Epithelial cell of prostate (primary cell): ENCODE data around the gene DYNC1I1.
A peak's percentile ranks its signal among the peaks of the same experiment; 100 is the strongest.
"Not testable (repeated sequence)": the region's sequence is repeated elsewhere in the genome, so short reads cannot be mapped to it uniquely, and the experiment has no call there.

Experiments used
- DNase-seq: peaks from one replicate; pipeline ENCODE4 v3.0.0-alpha.2; 2011; ENCODE audit warnings: low read depth, low spot score
- H3K27ac ChIP-seq: fragments of 450-650 bp; 2 replicates; pipeline ENCODE4 v1.5.1; 2017; ENCODE audit warnings: mild to moderate bottlenecking

The DYNC1I1 gene

DNA sequence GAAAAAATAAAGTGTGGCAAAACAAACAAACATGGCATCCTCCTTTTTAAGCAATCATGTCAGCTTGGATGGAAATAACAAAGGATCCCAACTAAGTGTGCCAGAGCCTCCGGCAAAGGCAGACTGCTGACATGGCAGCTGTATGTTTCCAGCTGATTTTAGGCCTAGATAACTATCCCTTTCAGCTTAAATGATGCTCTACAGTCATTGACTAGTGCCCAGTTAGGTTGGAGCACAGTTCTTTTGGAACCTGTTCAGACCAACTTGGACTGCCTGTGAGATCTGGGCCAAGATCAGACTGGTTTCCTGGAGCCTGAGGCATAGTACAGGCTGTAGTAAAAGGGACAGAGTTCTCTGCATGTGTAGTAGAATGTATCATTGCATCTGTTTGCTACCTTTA is 128.7 kb downstream of the DYNC1I1 start:
- no peak overlapping the region for H3K27ac ChIP-seq
- no peak for DNase-seq

DNA sequence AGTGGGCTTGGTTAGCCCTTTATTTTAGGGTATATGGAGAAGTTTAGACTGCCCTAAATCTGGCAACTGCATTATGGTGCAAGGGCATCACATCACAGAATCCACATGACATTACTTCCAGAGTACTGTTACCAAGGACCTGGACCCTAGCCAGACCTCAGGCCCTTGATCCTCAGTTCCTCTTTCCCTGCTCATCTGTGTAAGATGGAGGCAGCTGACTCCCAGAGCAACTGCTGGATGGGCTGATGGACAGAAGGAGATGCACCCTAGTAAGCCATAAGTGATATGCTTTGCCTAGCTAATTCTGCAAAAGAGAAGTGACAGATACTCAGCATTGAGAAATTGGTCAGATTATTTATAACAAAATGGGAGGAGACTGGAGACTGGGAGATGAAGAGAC is 131.7 kb downstream of the DYNC1I1 start:
- no peak for DNase-seq

DNA sequence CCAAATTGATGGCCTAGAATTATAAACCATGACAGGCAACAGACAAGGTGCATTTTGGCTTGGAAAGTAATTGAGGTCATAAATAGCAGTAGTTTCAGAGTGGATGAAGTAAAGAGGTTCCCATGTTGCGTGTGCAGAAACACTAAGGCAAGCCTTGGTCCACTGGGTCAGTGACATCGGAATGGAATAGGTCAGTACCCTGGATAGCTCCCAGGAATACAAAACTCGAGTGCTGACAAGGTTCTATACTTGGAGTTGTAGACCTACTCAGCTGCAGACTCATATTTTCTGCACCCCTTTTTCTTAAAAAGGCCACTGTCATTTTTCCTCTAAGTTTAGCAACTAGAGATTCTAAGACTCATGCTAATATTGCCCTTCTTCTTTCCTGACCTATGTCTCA is 132.8 kb downstream of the DYNC1I1 start:
- no peak for DNase-seq
- no peak overlapping the region for H3K27ac ChIP-seq

More for the DNA sequence above, 131.7 kb downstream of the DYNC1I1 start:
- no peak overlapping the region for H3K27ac ChIP-seq

DNA sequence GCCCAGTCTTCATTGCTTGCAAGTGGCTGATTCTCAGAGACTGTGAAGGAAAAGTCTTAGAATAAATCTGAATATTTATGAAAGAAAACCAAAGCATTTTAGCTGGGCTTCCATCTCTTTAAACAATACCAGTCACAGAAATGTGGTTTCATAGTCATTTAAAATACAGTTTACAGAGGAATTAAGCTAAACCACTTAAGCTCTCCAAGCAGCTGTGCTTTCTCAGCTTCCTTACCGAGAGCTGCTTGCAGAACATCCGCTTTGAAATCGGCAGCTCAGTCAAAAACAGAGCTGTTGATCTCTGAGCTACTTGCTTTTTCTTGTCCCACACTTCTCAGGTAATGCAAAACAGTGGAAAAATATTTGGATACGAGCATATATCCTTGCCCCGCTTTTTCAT is 134.5 kb downstream of the DYNC1I1 start:
- H3K27ac ChIP-seq: no peak overlapping the region
- no peak for DNase-seq

DNA sequence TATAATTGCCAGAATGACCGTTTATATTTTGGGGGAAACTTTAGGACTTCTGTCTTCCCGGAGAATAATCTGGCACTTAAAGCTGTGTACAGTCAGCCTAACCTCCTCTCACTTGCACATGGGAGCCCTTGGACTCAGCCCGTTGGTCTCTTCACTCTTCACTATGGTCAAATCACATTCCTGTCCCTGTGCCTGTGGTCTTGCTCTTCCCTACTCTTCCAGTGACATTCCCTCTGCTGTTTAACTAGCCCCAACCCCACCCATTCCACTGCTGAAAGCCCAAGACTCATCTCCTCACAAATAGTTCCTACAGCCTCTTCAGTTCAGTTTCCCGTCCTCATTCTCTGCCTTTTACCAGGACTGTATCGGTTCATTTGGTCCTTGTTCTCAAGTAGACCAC is 135.0 kb downstream of the DYNC1I1 start:
- H3K27ac ChIP-seq: no peak overlapping the region
- DNase-seq: no peak

DNA sequence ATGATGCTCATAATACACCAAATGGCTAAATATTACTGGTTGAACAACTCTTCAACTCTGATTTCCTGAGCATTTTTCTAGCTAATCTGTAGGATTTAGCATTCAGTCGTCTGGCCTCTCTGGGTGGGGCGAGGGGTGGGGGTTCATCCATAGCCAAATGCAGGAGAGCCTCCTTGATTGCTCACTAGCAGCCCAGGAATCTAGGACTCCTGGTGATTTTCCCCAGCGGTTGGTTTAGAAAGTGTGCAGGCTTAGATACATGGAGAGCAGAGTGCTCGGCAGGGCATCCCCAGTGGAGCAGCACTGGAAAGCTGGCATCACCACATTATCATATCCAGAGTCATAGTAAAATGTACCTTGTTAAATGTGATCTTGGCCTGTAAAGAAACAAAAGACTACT is 136.1 kb downstream of the DYNC1I1 start:
- no peak for DNase-seq
- no peak overlapping the region for H3K27ac ChIP-seq

DNA sequence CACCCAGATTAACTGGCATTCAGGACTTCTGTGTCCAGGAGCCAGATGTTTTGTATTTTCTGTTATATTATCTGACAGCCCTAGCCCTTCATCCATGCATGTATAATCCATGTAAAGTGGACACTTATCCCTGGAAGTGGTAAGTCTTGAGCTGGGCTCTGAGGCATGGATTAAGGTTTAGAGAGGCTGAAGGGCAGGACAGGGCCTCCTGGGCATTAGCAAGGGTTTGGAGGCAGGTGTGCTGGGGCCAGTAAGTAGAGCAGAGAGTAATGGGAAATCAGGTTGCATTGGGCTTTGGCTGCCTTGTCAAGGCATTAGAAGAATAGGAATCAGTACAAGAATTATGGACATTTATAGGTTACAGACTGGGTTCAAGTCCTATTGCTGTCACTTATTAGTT is 138.0 kb downstream of the DYNC1I1 start:
- H3K27ac ChIP-seq: no peak overlapping the region
- no peak for DNase-seq

DNA sequence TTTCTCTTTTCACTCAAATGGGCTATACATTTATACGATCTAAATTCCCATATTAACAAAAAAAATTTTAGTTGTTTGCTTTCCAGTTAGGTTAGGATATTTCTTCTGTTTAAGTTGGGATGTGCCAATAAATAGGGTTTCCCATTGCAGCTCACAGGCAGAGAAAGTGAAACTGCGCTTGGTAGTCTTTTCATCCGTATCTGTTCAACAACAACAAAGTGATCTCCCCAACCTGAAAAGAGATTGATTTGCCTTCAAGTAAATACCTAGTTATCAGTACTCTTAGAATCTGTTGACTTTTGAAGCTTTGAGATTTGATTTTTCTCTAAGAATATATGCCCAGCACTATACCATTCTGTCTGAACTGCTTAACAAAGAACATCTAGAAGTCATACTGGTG is 143.4 kb downstream of the DYNC1I1 start:
- no peak for DNase-seq
- H3K27ac ChIP-seq: no peak overlapping the region

DNA sequence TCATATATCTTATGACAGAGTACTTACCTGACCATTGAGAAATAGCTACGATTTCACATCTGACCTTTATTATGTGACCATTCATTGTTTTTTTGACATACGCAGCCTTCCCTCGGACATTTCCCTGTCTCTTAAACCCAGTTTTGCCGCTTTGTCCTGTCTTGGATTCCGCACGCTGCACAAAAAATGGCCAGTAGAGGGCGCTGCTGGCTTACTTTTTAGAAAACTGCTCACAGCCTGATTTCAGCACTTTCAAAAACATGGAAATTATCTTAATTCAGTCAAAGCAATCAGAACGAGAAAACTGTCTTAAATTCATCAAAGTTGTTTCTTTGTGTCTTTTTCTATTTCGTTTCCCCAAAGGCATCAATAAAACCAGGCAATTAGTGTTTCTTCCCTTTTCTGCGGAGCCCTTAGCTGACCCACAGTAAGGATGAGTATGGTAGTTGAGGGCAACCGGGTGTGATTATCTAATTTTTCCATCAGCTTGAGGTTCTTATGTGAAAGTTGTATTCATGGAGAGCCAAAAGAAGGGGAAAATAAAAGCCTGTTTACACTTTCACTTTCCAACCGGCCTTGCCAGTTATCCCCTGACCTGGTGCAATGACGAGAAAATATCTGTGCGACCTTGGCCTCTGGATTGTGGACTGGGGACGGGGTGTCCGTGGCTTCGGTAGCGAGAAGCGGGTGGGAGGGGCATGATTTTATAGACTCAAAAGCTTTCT is 144.4 kb downstream of the DYNC1I1 start:
- H3K27ac ChIP-seq: no peak overlapping the region
- peak; percentile 2 for DNase-seq

DNA sequence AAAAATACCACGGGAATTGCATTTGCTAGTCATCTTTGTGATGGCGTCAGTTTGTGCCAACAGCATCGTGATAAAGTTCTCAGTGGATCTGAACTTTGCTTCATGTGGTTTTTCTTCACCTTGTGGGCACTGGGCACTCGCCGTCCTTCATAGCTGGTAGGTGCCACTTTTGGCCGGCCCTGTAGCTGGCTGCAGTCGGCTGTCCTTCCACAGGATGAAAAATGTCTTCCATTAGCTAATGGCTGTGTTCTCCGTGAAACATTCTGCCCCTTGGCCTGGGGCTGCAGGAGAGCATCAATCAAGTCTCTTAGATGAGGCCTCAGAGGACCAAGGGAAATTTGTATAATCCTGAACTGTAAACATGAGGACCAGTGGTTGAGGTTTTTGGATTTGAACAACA is 145.3 kb downstream of the DYNC1I1 start:
- no peak overlapping the region for H3K27ac ChIP-seq
- DNase-seq: no peak

DNA sequence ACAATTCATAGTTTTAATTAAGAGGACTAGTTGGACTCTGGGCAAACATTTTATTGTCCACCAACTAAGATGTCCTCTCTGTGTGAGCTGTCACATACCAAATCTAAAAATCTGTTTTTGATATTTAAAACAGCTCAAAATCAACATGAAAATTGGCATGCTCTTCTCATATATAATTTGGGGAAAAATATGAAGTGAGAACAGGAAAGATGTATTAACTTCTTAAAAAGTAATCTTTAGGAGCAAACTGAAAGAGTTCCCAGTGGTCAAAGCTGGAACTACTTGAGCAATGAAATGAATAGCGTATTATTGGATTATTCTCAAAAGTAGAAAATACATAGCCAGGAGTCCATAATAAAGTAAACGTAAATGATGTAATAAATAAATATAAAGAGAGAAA is 147.2 kb downstream of the DYNC1I1 start:
- no peak overlapping the region for H3K27ac ChIP-seq
- DNase-seq: no peak

DNA sequence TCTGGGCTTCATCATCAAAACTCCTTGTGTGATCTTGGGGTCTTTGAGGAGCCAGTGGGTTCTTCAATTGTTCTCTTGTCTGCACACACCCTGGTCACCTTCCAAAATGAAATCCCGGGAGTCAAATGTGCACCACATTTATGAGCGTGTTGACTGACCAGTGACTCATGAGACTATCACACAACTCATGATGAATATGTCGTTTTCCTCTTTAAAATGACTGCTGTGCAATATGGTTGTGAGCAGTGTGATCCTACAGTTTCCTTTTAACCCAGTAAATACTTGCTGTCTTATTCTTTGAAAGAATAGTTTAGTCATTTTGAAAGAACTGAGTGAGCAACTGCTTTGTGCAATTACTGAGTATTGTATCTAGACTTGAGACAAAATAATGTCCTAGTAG is 149.2 kb downstream of the DYNC1I1 start:
- no peak overlapping the region for H3K27ac ChIP-seq
- DNase-seq: peak; percentile 10

DNA sequence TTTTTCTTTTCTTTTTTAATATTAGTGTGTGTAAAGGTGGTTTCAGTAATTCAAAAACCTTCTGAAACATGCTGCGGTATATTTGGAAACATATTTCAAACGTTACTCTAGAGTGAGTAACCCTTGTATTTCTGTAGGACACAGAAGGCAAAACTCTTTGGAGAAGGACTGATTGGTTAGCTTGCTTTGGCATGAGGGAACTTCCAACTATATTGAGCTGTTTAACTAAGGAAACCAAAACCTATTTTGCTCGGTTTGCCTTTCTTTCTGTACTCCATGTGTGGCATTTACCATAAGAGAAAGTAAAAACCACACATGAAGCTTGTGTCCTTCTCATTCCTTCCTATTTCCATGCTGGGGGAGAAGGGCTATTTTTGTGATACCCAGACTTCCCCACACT is 149.8 kb downstream of the DYNC1I1 start:
- H3K27ac ChIP-seq: no peak overlapping the region
- no peak for DNase-seq

DNA sequence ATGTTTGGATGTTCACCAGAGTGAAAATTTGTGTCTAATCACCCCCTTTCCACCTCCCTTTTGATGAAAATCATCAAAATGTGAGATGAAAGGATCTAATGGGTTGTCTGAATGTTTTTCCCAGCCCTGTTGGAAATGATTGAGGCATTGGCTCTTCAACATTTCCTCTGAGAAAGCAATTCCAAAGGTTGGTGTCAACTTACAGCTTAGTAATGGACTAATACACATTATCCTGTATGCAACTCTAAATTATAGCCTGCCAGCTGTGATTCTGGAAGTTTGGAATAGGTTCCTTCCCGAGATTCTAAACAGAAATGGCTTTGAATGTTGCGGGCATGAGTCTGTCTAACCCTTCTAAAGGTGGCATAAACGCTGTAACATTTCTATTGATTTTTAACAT is 152.9 kb downstream of the DYNC1I1 start:
- H3K27ac ChIP-seq: no peak overlapping the region
- DNase-seq: no peak

DNA sequence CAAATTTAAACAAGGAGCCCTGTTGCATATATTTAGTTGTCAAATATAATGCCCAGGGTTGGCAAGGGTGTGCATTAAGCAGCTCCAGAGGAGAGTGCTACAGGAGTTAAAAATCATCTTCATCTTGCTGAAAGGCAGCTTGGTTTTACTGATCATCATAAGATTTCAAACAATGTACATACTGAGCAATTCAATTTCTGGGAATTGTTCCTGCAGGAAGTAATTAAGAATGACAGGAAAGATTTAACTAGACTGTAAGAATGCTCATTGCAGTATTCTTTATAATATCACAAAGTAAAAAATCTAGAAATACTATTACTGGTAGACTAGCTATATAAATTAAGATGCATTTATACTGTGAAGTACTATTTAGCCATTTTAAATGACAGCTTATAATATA is 153.6 kb downstream of the DYNC1I1 start:
- no peak overlapping the region for H3K27ac ChIP-seq
- no peak for DNase-seq

DNA sequence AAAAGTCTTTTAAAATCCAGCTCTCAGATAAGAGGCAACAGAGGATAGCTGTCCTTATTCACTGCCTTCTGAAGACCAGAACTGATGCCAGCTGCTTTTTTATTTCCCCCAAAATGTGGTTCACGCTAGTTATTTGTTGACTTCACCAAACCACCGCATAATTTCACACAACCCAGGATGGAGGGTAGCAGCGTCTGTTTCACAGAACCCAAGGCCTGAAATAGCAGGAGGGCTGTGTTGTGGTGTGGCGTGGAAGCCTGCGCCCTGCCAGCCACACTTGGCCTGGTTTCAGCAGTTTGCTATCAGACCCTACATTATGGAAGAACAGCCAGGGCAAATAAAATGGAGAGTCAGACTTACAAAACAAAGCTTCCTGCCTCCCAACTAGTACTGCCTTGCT is 155.4 kb downstream of the DYNC1I1 start:
- H3K27ac ChIP-seq: no peak overlapping the region
- DNase-seq: no peak

DNA sequence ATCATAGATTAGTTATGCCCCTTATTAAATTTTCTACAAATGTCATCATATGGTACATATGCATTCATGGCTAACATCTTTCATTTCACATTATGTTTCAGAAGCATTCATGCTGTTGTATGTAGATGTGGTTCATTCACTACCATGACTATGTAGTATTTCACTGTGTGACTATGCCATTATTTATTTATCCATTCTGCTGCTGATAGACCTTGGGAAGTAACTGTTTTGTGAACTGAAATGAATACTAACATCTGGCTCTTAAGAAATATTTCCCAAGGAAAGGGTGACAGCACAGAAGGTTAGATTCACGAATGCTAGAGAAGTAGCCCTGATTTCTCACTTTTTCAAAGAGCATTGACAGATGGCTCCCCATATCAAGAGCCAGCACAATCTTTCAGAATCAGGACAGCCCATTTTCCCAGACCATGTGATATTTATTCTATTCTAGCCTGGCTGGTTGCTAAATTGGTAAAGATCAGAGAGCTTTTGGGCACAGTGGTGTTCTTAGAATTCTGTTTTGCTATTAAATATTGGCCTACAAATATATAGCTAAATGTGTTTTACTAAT is 157.4 kb downstream of the DYNC1I1 start:
- no peak overlapping the region for H3K27ac ChIP-seq
- no peak for DNase-seq

DNA sequence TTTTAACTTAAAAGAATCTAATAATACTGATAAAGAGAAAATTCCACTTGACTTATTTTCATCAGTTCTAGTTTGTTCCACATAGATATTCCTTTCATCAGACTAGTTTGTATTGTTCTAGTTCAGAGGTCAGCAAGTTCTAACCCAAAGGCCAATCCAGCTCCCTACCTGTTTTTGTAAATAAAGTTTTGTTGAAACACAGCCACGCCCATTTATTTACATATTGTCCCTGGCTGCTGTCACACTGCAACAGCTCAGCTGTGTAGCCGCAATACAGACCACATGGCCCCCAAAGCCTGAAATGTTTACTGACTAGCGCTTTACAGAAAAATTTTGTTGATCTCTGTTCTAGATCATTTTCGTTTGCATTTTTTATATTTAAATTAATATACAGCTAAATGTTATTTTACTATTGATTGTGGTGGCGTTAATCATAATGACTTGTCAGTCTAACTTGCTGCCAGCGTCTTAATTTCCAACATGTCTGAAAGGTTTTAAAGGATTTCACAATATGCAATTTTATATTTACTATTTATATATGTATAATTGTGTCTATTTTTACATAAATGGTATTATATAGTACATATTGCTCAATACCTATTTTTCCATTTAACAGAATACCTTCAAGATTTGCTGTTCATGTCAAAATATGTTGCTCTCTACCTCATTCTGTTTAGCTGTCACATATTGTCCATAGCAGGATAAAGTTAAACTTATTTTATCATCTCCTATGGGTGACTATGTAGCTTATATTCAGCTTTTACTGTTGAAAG is 159.3 kb downstream of the DYNC1I1 start:
- no peak for DNase-seq
- no peak overlapping the region for H3K27ac ChIP-seq

DNA sequence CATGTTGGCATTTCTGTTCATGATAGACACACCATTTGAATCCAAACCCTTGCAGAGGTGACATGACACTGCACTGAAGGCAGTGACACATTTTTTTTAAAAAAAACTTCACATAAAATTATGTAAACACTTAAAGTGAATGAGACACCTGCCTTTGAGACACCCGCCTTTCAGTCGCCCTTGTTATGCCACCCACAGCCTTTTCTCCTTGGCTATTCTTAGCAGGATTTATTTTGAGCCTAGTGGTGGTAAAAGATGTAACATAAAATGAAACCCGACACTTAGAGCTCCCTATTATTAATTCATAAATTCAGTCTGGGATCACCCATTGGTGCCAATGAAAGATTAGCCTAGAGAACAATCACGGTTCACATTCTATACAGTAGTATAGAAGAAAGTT is 161.3 kb downstream of the DYNC1I1 start:
- H3K27ac ChIP-seq: no peak overlapping the region
- DNase-seq: no peak

DNA sequence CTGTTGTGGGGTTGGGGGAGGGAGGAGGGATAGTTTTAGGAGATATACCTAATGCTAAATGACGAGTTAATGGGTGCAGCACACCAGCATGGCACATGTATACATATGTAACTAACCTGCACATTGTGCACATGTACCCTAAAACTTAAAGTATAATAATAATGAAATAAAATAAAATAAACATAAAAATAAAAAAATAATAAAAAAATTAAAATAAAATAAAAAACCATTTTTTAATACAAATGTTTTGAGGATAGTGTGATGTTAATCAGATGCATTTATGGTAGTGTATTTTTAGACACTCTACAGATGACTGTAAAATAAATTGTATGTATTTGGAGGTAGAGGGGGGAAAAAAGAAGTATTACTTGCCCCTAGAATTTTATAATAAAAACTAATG is 172.5 kb downstream of the DYNC1I1 start:
- not testable (repeated sequence) for DNase-seq, H3K27ac ChIP-seq

DNA sequence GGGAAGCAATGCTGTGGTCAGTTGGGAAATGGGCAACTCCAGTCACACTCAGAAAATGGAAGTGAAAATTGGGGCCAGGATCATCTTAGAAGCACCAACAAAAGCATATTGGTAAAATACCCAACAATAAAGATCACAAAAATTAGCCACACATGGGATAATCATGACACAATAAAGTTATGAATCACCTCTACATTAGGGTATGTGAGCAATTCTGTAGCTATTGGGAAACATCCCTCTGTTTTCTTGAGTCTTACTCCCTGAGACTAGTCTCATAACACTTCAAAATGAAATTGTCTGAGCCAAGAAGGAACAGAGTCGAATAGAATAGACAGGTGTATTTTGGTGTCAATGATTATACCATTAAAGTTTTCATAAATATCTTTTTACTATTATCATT is 178.3 kb downstream of the DYNC1I1 start:
- no peak for DNase-seq
- H3K27ac ChIP-seq: no peak overlapping the region

DNA sequence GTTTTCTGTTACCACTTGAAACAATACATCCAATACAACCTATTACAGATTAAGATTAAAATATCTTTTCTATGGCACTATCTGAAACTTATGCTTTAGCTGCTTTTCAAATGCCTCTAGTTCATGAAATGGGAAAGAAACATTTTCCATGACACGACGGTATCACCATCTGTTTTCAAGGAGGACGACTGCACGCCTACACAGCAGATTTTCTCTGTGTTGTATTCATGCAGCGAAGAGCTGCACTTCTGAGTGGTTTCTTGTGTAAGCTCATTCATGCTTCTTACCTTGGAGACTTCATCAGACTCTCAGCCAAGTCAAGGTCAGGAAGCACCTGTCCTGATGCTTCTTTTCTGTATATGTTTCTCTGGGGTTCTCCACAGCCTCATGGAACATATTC is 179.2 kb downstream of the DYNC1I1 start:
- DNase-seq: no peak

More for the DNA sequence above, 179.2 kb downstream of the DYNC1I1 start:
- no peak overlapping the region for H3K27ac ChIP-seq
